Activated CD8-positive, alpha-beta memory T cell treated with anti-CD3 and anti-CD28 coated beads, Interleukin-2, amount 50 U/mL, for 48 hours (primary cell): Measurements from ENCODE around the gene RPGRIP1L.
"Not testable (repeated sequence)": the region's sequence is repeated elsewhere in the genome, so short reads cannot be mapped to it uniquely, and the experiment has no call there.

Experiments
- DNase-seq: peaks from one replicate; pipeline ENCODE4 v3.0.0-alpha.2; 2020

The RPGRIP1L gene

GRCh38 chr16:53711390-53711789, 7.7 kb upstream of the RPGRIP1L start:
- DNase-seq: no peak

- DNase-seq: no peak
Measured at GRCh38 chr16:53708490-53708889, 4.8 kb upstream of the RPGRIP1L start.

- DNase-seq: no peak
Measured at GRCh38 chr16:53707671-53708070, 4.0 kb upstream of the RPGRIP1L start.

- no peak for DNase-seq
Measured at GRCh38 chr16:53704445-53704813, 770 bp upstream of the RPGRIP1L start.

- not testable (repeated sequence) for DNase-seq
Measured at GRCh38 chr16:53698271-53698670, 5.4 kb downstream of the RPGRIP1L start.

- DNase-seq: no peak
Measured at GRCh38 chr16:53695070-53695469, 8.6 kb downstream of the RPGRIP1L start.

GRCh38 chr16:53693320-53693719, 10.3 kb downstream of the RPGRIP1L start:
- DNase-seq: no peak

GRCh38 chr16:53692146-53692545, 11.5 kb downstream of the RPGRIP1L start:
- no peak for DNase-seq

DNA sequence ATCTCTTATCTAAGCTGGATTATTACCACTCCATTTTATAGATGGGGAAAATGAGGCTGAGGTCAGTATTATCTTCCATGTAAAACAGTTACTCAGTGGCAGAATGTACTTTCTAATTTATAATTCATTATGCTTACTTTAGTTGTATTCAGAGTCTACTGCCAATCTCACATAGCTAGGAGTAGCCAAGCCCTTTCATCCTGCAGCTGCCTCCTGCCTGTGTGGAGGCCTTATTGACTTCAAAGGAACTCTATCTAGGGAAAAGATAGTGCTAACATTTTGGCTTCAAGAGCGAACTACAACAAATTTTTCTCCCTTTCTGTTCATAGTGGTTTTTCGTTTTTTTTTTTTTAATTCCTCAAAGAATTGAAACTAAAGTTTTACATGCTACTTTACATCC, 12.9 kb downstream of the RPGRIP1L start:
- no peak for DNase-seq

GRCh38 chr16:53689636-53690035, 14.0 kb downstream of the RPGRIP1L start:
- no peak for DNase-seq

- no peak for DNase-seq
Measured at GRCh38 chr16:53686710-53687109, 16.9 kb downstream of the RPGRIP1L start.

DNA sequence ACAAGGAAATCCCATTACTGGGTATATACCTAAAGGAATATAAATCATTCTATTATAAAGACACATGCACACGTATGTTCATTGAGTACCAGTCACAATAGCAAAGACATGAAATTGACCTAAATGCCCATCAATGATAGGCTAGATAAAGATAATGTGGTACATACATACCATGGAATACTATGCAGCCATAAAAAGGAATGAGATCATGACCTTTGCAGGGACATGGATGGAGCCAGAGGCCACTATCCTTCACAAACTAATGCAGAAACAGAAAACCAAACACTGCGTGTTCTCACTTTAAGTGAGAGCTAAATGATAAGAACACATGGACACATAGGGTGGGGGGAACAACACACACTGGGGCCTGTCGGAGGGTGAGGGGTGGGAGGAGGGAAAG, 18.3 kb downstream of the RPGRIP1L start:
- DNase-seq: not testable (repeated sequence)

- no peak for DNase-seq
Measured at GRCh38 chr16:53681354-53681753, 22.3 kb downstream of the RPGRIP1L start.

DNA sequence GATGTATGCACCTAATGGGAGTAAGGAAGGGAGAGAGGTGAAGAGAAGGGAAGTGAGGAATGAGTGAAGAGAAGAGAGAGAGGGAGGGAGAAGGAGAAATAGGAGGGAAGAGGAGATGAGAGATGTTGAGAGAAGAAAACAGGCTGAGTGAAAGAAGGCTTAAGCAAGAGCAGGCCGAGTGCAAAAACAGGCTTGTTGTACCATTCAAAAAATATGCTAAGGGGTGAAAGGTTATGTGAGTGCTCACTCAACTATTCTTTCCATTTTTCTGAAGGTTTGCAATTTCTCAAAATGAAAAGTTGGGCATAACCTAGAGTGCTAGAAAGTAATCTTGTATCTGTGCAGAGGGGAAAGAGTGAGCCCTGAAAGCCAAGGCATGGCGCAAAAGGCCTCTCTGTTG, 22.9 kb downstream of the RPGRIP1L start:
- no peak for DNase-seq

- DNase-seq: no peak
Measured at GRCh38 chr16:53678756-53679343, 24.8 kb downstream of the RPGRIP1L start.

- DNase-seq: no peak
Measured at GRCh38 chr16:53678155-53678554, 25.5 kb downstream of the RPGRIP1L start.

GRCh38 chr16:53673189-53673588, 30.5 kb downstream of the RPGRIP1L start:
- DNase-seq: no peak

- DNase-seq: no peak
Measured at GRCh38 chr16:53672461-53672860, 31.2 kb downstream of the RPGRIP1L start.

DNA sequence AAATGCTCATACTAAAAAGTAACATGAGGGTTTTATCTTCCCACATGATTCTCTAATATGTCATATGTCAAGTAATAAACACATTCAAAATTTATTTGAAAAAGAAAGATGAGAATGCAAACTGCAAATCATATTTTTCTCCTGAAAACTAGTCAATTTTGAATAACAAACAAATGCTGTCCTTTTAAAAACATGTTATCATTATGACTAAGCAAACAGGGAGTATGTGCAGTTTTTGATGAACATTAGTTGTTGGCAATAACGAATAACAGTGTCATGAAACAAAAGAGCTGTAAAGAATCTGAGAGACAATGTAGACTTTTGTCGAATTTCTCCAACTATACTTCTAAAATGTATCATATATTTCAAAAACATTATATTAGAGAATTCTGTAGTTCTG, 34.8 kb downstream of the RPGRIP1L start:
- no peak for DNase-seq

DNA sequence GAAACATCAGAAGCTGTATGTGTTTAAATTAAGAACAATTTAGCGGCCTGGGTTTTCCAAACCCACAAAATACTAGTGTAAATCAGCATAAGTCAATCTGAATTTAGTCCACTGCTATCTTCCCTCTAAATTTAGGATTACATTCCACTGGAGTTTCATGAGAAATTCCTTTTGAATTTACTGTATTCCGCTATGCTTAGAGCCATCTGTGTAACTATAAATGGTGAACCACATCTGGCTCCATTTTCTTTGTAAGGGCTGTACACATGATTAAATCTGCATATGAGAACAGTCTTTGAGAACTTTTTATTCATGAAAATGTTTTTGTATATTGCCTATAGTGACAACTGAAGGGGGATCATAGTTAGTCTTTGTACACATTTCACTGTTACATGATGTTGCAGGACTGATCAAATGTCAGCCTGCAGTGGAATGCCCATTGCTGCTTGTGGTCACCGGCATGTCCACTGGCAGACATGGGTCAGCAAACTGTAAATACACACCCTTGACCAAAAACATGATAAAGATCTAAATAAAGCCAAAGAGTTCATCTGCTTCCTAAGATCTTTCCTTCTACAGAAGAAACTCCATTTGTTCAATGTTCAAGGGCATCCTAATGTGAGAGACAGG, 36.8 kb downstream of the RPGRIP1L start:
- no peak for DNase-seq

GRCh38 chr16:53664724-53665345, 38.8 kb downstream of the RPGRIP1L start:
- DNase-seq: no peak

DNA sequence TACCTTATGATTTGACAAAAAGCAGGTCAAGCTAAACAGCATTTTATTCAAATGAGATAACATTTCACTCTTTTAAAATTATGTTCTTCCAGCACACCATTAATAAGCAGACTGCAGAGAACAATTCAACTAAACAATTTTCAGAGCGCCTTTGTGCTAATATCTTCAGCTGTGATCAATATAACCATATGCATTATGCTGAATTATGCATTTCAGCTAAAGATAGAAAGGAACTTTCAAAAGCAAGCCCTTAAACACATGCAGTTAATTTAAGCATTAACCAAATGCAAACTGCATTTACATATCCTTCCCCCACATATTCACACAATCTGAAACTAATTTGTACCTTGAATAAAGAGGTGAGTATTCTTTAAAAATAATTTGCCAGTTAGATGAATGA, 41.6 kb downstream of the RPGRIP1L start:
- DNase-seq: no peak

DNA sequence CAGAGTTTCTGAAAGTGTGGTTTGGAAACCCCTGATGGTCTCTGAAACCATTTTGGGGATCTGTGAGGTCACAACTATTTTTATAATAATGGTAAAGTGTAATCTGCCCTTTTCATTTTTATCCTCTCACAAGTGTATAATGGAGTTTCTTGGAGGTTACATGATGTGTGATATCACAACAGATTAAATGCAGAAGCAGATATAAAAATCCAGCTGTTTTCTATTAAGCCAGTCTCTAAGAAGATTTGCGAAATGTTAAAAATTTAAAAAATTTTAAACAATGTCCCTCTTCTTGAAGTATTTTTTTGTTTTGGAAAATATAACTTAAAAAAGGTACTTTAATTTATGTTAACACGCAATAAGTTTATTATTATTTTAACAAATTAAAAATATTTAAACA, 48.7 kb downstream of the RPGRIP1L start:
- DNase-seq: no peak

GRCh38 chr16:53651357-53651756, 52.3 kb downstream of the RPGRIP1L start:
- DNase-seq: no peak

- DNase-seq: no peak
Measured at GRCh38 chr16:53646506-53646905, 57.2 kb downstream of the RPGRIP1L start.
